Retinal pigment epithelial cell (primary cell): ENCODE results near the gene BTBD17.

ENCODE experiments used
- DNase-seq: peaks from one replicate; pipeline ENCODE4 v3.0.0-alpha.2; 2010; ENCODE audit warnings: low read depth
- H3K4me3 ChIP-seq: 2 replicates; pipeline ENCODE4 v1.5.1; 2011; ENCODE audit warnings: mild to moderate bottlenecking, low read length, control low read depth, moderate library complexity
- CTCF ChIP-seq: conservative IDR thresholded peaks from 2 replicates; pipeline ENCODE4 v1.5.1; 2011; ENCODE audit warnings: low read depth, low read length, control low read depth, inconsistent platforms

The BTBD17 gene

GRCh38 chr17:74336307-74336706, 25.4 kb downstream of the BTBD17 start:
- no peak for DNase-seq
- no peak for TF ChIP-seq CTCF
- H3K4me3 ChIP-seq = no peak overlapping the region

GRCh38 chr17:74335529-74336062, 26.1 kb downstream of the BTBD17 start:
- H3K4me3 ChIP-seq = no peak overlapping the region
- no peak for DNase-seq
- TF ChIP-seq CTCF = no peak

- TF ChIP-seq CTCF = no peak
- DNase-seq = no peak
- H3K4me3 ChIP-seq = no peak overlapping the region
Observed at GRCh38 chr17:74334393-74335039, 27.2 kb downstream of the BTBD17 start.

GRCh38 chr17:74332763-74333283, 28.8 kb downstream of the BTBD17 start:
- no peak for TF ChIP-seq CTCF
- DNase-seq = no peak
- no peak overlapping the region for H3K4me3 ChIP-seq

GRCh38 chr17:74332017-74332650, 29.5 kb downstream of the BTBD17 start:
- TF ChIP-seq CTCF = no peak
- no peak overlapping the region for H3K4me3 ChIP-seq
- DNase-seq = no peak

GRCh38 chr17:74330446-74330845, 31.2 kb downstream of the BTBD17 start:
- DNase-seq = no peak
- no peak overlapping the region for H3K4me3 ChIP-seq
- TF ChIP-seq CTCF = no peak

GRCh38 chr17:74329378-74329777, 32.3 kb downstream of the BTBD17 start:
- no peak for DNase-seq
- H3K4me3 ChIP-seq = no peak overlapping the region
- TF ChIP-seq CTCF = no peak
